ENCODE data around the gene FBN2. TPM values are rescaled to one million over a fixed set of nuclear protein-coding genes. Genes with fewer than 3 reads are reported as not detected.

FBN2 gene
- total and polyA plus RNA-seq, 9 of the 15 experiments (the other 6 are each of a cell fraction or from before 2014, with no cell fraction given): 0.01 to 0.09 TPM; not detected in 7

DNA sequence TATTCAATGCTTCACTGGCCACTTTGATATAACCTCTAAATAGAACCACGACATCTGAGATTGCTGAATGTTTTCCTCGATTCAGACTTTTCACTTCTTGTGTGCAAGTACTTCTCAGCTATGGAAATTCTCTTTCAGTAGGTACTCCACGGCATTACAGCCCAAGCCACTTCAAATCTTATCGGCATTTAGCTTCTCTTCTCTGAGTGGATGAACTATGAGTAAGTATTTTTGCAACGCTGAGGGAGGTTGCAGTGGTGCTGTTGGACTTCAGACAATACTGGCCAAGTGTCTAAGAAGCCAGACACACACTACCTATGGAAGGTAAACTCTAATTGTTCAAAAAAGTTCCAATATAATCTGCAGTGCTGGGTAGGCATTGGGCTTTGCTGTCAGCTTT is 60.1 kb downstream of the FBN2 start:
- Histone ChIP-seq H3K4me2 (ENCODE audit: insufficient read depth, low read length) (no peak overlapping the region), H3K4me3 (no peak overlapping the region), H4K20me1 (replicated peaks; ENCODE audit: control insufficient read depth, insufficient read depth, low read length) (no peaks in the 10 kb centered on the region), H2AFZ (ENCODE audit: low read depth, low read length) (no peak overlapping the region), H3K4me1 (replicated peaks in 1 of 2; ENCODE audit: control insufficient read depth in 2 of 2, insufficient read depth in 2 of 2, low read length in 2 of 2) (no peaks in the 10 kb centered on the region), H3K27ac (ENCODE audit: extremely low read depth, low read depth, low read length) (no peak overlapping the region), H3K9me3 (replicated peaks; ENCODE audit: control insufficient read depth, insufficient read depth, low read depth, low read length) (no peaks in the 10 kb centered on the region; the same call in 1 of the 2 replicates), H3K79me2 (ENCODE audit: control insufficient read depth, insufficient read depth, low read length) (no peaks in the 10 kb centered on the region), H3K9ac (ENCODE audit: insufficient read depth in 1 of 2, low read depth in 2 of 2, low read length in 2 of 2) (no peak overlapping the region), H3K27me3 (ENCODE audit: control insufficient read depth in 2 of 2, insufficient read depth in 2 of 2, low read length in 2 of 2) (no peaks in the 10 kb centered on the region), H3K36me3 (ENCODE audit: control insufficient read depth, insufficient read depth, low read length) (no peaks in the 10 kb centered on the region), H3K9me1 (ENCODE audit: control insufficient read depth, insufficient read depth, low read length) (no peaks in the 10 kb centered on the region)
- intact Hi-C loops (cut with micrococcal nuclease) (no loop called here), in situ Hi-C loops (cut with MboI) (no loop called here)
- ChIA-PET POLR2A (no interaction called here), CTCF (ENCODE audit: low intra/inter-chr PET ratio) (no interaction called here)
- TF ChIP-seq NCOA1 (IDR thresholded peaks at IDR 0.05; ENCODE audit: low read depth): no peak
- no TSS peak for BruUV-seq (replicated peaks)
- ATAC-seq (no peak), FAIRE-seq (no peak), DNase-seq (ENCODE audit: extremely low read depth in 1 of 4, low spot score in 3 of 4) (no peak)
- WGBS (ENCODE audit: insufficient coverage, low coverage, missing lambda C conversion rate): 2% methylated on average over 5 of the region's 5 CpGs

DNA sequence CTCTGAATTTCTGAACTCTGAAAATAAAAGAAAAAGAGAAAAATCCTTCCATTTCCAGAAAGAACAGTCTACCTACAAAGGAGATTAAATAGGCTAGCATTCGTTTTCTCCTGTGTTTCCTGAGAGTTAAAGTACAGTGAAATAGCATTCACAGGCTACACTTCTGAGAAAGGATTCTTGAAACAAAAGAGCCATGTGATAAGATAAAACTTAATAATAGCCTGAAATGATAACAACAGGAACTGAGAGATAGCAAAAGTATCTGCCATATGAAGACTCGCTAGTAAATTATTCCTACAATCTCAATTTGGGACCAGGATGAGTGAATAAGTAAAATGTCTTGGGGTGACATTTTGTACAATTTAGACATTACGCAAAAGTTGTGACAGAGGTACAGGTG is 62.4 kb downstream of the FBN2 start:
- intact Hi-C loops (cut with micrococcal nuclease) (no loop called here), in situ Hi-C loops (cut with MboI) (no loop called here)
- no peaks in the 10 kb centered on the region for H3K27me3 ChIP-seq (ENCODE audit: control insufficient read depth in 2 of 2, insufficient read depth in 2 of 2, low read length in 2 of 2)
- H3K79me2 ChIP-seq (ENCODE audit: control insufficient read depth, insufficient read depth, low read length): no peaks in the 10 kb centered on the region
- FAIRE-seq (no peak), ATAC-seq (no peak), DNase-seq (ENCODE audit: extremely low read depth in 1 of 4, low spot score in 3 of 4) (no peak)
- H3K9me3 ChIP-seq (replicated peaks; ENCODE audit: control insufficient read depth, insufficient read depth, low read depth, low read length): no peaks in the 10 kb centered on the region
- 0% methylated on average over 3 of the region's 3 CpGs for WGBS (ENCODE audit: insufficient coverage, low coverage, missing lambda C conversion rate)
- H2AFZ ChIP-seq (ENCODE audit: low read depth, low read length): no peak overlapping the region
- no peaks in the 10 kb centered on the region for H3K9me1 ChIP-seq (ENCODE audit: control insufficient read depth, insufficient read depth, low read length)
- BruUV-seq (replicated peaks): no TSS peak
- no peak overlapping the region for H3K27ac ChIP-seq (ENCODE audit: extremely low read depth, low read depth, low read length)
- POLR2A ChIA-PET: no interaction called here
- H3K4me3 ChIP-seq: no peak overlapping the region
- no peak overlapping the region for H3K4me2 ChIP-seq (ENCODE audit: insufficient read depth, low read length)
- CTCF ChIA-PET (ENCODE audit: low intra/inter-chr PET ratio): no interaction called here
- H3K9ac ChIP-seq (ENCODE audit: insufficient read depth in 1 of 2, low read depth in 2 of 2, low read length in 2 of 2): no peak overlapping the region
- H3K36me3 ChIP-seq (ENCODE audit: control insufficient read depth, insufficient read depth, low read length): no peaks in the 10 kb centered on the region
- H3K4me1 ChIP-seq (replicated peaks in 1 of 2; ENCODE audit: control insufficient read depth in 2 of 2, insufficient read depth in 2 of 2, low read length in 2 of 2): no peaks in the 10 kb centered on the region
- no peaks in the 10 kb centered on the region for H4K20me1 ChIP-seq (replicated peaks; ENCODE audit: control insufficient read depth, insufficient read depth, low read length)
- TF ChIP-seq KDM1A (IDR thresholded peaks at IDR 0.05) (no peak), CHD1 (IDR thresholded peaks at IDR 0.05; ENCODE audit: low read length) (no peak), PHF20 (IDR thresholded peaks at IDR 0.05; ENCODE audit: partially characterized antibody) (no peak), SIRT6 (IDR thresholded peaks at IDR 0.05; ENCODE audit: low read depth, low read length) (no peak)
- TF ChIP-seq, protein P1, sequence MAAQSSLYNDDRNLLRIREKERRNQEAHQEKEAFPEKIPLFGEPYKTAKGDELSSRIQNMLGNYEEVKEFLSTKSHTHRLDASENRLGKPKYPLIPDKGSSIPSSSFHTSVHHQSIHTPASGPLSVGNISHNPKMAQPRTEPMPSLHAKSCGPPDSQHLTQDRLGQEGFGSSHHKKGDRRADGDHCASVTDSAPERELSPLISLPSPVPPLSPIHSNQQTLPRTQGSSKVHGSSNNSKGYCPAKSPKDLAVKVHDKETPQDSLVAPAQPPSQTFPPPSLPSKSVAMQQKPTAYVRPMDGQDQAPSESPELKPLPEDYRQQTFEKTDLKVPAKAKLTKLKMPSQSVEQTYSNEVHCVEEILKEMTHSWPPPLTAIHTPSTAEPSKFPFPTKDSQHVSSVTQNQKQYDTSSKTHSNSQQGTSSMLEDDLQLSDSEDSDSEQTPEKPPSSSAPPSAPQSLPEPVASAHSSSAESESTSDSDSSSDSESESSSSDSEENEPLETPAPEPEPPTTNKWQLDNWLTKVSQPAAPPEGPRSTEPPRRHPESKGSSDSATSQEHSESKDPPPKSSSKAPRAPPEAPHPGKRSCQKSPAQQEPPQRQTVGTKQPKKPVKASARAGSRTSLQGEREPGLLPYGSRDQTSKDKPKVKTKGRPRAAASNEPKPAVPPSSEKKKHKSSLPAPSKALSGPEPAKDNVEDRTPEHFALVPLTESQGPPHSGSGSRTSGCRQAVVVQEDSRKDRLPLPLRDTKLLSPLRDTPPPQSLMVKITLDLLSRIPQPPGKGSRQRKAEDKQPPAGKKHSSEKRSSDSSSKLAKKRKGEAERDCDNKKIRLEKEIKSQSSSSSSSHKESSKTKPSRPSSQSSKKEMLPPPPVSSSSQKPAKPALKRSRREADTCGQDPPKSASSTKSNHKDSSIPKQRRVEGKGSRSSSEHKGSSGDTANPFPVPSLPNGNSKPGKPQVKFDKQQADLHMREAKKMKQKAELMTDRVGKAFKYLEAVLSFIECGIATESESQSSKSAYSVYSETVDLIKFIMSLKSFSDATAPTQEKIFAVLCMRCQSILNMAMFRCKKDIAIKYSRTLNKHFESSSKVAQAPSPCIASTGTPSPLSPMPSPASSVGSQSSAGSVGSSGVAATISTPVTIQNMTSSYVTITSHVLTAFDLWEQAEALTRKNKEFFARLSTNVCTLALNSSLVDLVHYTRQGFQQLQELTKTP (IDR thresholded peaks at IDR 0.05; ENCODE audit: low read depth in 1 of 2, partially characterized antibody in 2 of 2): no peak
- TF ChIP-seq, protein P2, sequence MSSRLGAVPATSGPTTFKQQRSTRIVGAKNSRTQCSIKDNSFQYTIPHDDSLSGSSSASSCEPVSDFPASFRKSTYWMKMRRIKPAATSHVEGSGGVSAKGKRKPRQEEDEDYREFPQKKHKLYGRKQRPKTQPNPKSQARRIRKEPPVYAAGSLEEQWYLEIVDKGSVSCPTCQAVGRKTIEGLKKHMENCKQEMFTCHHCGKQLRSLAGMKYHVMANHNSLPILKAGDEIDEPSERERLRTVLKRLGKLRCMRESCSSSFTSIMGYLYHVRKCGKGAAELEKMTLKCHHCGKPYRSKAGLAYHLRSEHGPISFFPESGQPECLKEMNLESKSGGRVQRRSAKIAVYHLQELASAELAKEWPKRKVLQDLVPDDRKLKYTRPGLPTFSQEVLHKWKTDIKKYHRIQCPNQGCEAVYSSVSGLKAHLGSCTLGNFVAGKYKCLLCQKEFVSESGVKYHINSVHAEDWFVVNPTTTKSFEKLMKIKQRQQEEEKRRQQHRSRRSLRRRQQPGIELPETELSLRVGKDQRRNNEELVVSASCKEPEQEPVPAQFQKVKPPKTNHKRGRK (tag; IDR thresholded peaks at IDR 0.05): no peak
- TF ChIP-seq, protein P3, sequence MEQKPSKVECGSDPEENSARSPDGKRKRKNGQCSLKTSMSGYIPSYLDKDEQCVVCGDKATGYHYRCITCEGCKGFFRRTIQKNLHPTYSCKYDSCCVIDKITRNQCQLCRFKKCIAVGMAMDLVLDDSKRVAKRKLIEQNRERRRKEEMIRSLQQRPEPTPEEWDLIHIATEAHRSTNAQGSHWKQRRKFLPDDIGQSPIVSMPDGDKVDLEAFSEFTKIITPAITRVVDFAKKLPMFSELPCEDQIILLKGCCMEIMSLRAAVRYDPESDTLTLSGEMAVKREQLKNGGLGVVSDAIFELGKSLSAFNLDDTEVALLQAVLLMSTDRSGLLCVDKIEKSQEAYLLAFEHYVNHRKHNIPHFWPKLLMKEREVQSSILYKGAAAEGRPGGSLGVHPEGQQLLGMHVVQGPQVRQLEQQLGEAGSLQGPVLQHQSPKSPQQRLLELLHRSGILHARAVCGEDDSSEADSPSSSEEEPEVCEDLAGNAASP (IDR thresholded peaks at IDR 0.05): no peak
- TF ChIP-seq, protein P4, sequence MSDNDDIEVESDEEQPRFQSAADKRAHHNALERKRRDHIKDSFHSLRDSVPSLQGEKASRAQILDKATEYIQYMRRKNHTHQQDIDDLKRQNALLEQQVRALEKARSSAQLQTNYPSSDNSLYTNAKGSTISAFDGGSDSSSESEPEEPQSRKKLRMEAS (CRISPR knock-in tag; IDR thresholded peaks at IDR 0.05): no peak
